Activated B cell treated with CpG ODN at 0.5 μM for 24 hours (primary cell): ENCODE data around the gene HOXB3. TPM values are rescaled to one million over a fixed set of nuclear protein-coding genes. Genes with fewer than 3 reads are reported as not detected.

Experiments used
- ATAC-seq: fragments of 200-7000 bp; cut with Tn5 transposase; one replicate; pipeline ENCODE4 v1.10.0; 2021; ENCODE audit warnings: low read depth, mild to moderate bottlenecking, moderate library complexity
- CTCF ChIA-PET: fragments of 350-600 bp; sonication (Branson Sonifier 250); formaldehyde crosslinking; loops from one replicate; lab custom pipeline; 2021; ENCODE audit warnings: antibody characterized with exemption; lab: Charles Lee
- POLR2A ChIA-PET: fragments of 350-600 bp; sonication (Branson Sonifier 250); formaldehyde crosslinking; loops from one replicate; lab custom pipeline; 2021; ENCODE audit warnings: antibody characterized with exemption; lab: Charles Lee
- DNase-seq: peaks from one replicate; pipeline ENCODE4 v3.0.0; 2022
- H3K27ac Mint-ChIP-seq: one replicate; pipeline ENCODE4 v1.8.0; 2020; ENCODE audit warnings: mixed read lengths
- H3K27me3 Mint-ChIP-seq: one replicate; pipeline ENCODE4 v1.8.0; 2021; ENCODE audit warnings: mixed read lengths
- H3K36me3 Mint-ChIP-seq: one replicate; pipeline ENCODE4 v1.8.0; 2021; ENCODE audit warnings: low read depth, mixed read lengths
- H3K4me1 Mint-ChIP-seq: one replicate; pipeline ENCODE4 v1.8.0; 2021; ENCODE audit warnings: mixed read lengths
- H3K4me3 Mint-ChIP-seq: one replicate; pipeline ENCODE4 v1.8.0; 2020; ENCODE audit warnings: mild to moderate bottlenecking, mixed read lengths
- H3K9me3 Mint-ChIP-seq: one replicate; pipeline ENCODE4 v1.8.0; 2020; ENCODE audit warnings: mixed read lengths
- CTCF ChIP-seq: fragments of 200-600 bp; IDR thresholded peaks from one replicate; pipeline ENCODE4 v1.8.0; 2022; ENCODE audit warnings: antibody characterized with exemption, mild to moderate bottlenecking
- intact Hi-C: fragments of 100-400 bp; cut with micrococcal nuclease; formaldehyde crosslinking; loops from one replicate; pipeline ENCODE4 v1.15.1; 2024
- total RNA-seq: library from RNA; stranded (reverse); gene quantifications from 2 replicates; pipeline ENCODE4 v1.2.3, GENCODE V29; 2022

HOXB3 gene
- total RNA-seq, 1 donor from 2014 or later, result 2.6 TPM

- ChIA-PET CTCF (no interaction called here), POLR2A (no interaction called here)
- TF ChIP-seq CTCF, result no peak
- H3K9me3 Mint-ChIP-seq, result no peaks in the 10 kb centered on the region
- peaks cover 10% of the 10 kb centered on the region for H3K4me1 Mint-ChIP-seq
- H3K27me3 Mint-ChIP-seq, result peaks cover 26% of the 10 kb centered on the region
- no peaks in the 10 kb centered on the region for H3K36me3 Mint-ChIP-seq
- intact Hi-C loops, result loop anchor here (2.0 kb wide), 1 partner anchor 14 kb away; no protein-coding TSS in a partner anchor
- DNase-seq, result no peak
- H3K4me3 Mint-ChIP-seq, result no peak overlapping the region
- no peak overlapping the region for H3K27ac Mint-ChIP-seq
- ATAC-seq, result no peak
Measured at GRCh38 chr17:48552466-48553189, 37.4 kb downstream of the HOXB3 start.

GRCh38 chr17:48551596-48552465 lies 38.2 kb downstream of the HOXB3 start:
- no peak overlapping the region for H3K4me3 Mint-ChIP-seq
- ATAC-seq, result no peak
- H3K27me3 Mint-ChIP-seq, result peaks cover 21% of the 10 kb centered on the region
- intact Hi-C loops, result loop anchor here (2.0 kb wide), 1 partner anchor 15 kb away; no protein-coding TSS in a partner anchor
- H3K4me1 Mint-ChIP-seq, result peaks cover 10% of the 10 kb centered on the region
- H3K27ac Mint-ChIP-seq, result no peak overlapping the region
- ChIA-PET POLR2A (no interaction called here), CTCF (no interaction called here)
- no peaks in the 10 kb centered on the region for H3K36me3 Mint-ChIP-seq
- no peaks in the 10 kb centered on the region for H3K9me3 Mint-ChIP-seq
- no peak for DNase-seq
- no peak for TF ChIP-seq CTCF

- intact Hi-C loops, result no loop called here
- no peak overlapping the region for H3K4me3 Mint-ChIP-seq
- H3K27ac Mint-ChIP-seq, result no peak overlapping the region
- no peaks in the 10 kb centered on the region for H3K9me3 Mint-ChIP-seq
- POLR2A ChIA-PET, result no interaction called here
- peaks cover 19% of the 10 kb centered on the region for H3K27me3 Mint-ChIP-seq
- ATAC-seq (no peak), DNase-seq (no peak)
- H3K36me3 Mint-ChIP-seq, result no peaks in the 10 kb centered on the region
- H3K4me1 Mint-ChIP-seq, result peaks cover 12% of the 10 kb centered on the region
- CTCF ChIA-PET, result no interaction called here
- TF ChIP-seq CTCF, result no peak
Measured at GRCh38 chr17:48551214-48551555, 38.9 kb downstream of the HOXB3 start.

GRCh38 chr17:48550502-48551213 lies 39.4 kb downstream of the HOXB3 start:
- ChIA-PET CTCF (no interaction called here), POLR2A (no interaction called here)
- H3K27ac Mint-ChIP-seq, result no peak overlapping the region
- no peak for TF ChIP-seq CTCF
- H3K27me3 Mint-ChIP-seq, result peaks cover 20% of the 10 kb centered on the region
- H3K4me1 Mint-ChIP-seq, result peaks cover 12% of the 10 kb centered on the region
- intact Hi-C loops, result no loop called here
- no peaks in the 10 kb centered on the region for H3K36me3 Mint-ChIP-seq
- no peaks in the 10 kb centered on the region for H3K9me3 Mint-ChIP-seq
- ATAC-seq, result no peak
- DNase-seq, result no peak
- H3K4me3 Mint-ChIP-seq, result no peak overlapping the region
